ENCODE data around the gene TFCP2.
"Not testable (repeated sequence)": the region's sequence is repeated elsewhere in the genome, so short reads cannot be mapped to it uniquely, and the experiment has no call there.

TFCP2 gene, protein sequence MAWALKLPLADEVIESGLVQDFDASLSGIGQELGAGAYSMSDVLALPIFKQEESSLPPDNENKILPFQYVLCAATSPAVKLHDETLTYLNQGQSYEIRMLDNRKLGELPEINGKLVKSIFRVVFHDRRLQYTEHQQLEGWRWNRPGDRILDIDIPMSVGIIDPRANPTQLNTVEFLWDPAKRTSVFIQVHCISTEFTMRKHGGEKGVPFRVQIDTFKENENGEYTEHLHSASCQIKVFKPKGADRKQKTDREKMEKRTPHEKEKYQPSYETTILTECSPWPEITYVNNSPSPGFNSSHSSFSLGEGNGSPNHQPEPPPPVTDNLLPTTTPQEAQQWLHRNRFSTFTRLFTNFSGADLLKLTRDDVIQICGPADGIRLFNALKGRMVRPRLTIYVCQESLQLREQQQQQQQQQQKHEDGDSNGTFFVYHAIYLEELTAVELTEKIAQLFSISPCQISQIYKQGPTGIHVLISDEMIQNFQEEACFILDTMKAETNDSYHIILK

DNA sequence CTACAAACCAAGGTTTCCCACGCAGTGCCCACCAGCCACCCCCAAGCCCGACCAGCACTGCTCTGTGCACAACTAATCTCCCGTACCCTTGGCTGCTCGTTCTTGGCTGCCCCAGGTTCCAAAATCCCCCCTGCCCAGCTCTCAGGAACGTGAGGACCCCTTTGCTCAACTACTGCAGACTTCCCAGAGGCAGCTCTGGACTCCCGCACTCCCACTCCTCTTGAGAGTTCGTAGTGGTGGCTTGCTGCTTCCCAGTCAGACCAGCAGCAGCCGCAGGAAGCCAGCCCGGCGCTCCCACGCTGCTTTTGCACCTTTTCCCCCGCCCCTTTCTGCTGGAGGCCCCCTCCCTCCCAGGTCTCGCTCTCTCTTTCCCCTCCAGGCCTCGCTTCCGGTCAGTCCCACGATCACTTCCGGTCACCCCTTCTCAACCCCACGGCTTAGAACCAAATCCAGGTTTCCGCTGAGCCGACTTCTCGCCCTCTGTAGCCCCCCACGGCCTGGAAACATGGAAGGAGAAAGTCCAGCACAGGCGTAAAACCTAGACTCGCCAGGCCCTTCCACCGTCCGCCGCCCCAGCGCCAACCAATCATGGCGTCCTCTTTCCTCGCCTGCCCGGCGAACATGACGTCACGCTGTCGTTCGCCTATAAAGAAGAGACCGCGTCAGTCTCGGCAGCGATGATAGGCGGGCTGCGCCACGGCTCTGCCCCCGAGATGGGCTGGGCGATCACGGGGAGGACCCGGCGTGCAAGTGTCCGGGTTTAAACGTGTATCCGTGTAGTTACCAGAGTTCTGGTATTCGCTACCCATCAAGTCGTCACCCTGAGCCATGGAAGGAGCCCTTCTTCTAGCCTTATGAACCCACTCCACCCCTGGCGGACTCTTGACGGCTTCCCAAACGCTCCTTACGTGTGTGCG, at the start of gene TFCP2:
Gene TFCP2, minus strand, starts transcription at position 621 of the 917 bp plus-strand sequence. CDS start 713 bp downstream, outside the sequence.
- peak; percentile 88 for DNase-seq (ENCODE audit: extremely low read depth, low read depth)
- TF ChIP-seq, protein P1, sequence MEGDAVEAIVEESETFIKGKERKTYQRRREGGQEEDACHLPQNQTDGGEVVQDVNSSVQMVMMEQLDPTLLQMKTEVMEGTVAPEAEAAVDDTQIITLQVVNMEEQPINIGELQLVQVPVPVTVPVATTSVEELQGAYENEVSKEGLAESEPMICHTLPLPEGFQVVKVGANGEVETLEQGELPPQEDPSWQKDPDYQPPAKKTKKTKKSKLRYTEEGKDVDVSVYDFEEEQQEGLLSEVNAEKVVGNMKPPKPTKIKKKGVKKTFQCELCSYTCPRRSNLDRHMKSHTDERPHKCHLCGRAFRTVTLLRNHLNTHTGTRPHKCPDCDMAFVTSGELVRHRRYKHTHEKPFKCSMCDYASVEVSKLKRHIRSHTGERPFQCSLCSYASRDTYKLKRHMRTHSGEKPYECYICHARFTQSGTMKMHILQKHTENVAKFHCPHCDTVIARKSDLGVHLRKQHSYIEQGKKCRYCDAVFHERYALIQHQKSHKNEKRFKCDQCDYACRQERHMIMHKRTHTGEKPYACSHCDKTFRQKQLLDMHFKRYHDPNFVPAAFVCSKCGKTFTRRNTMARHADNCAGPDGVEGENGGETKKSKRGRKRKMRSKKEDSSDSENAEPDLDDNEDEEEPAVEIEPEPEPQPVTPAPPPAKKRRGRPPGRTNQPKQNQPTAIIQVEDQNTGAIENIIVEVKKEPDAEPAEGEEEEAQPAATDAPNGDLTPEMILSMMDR (IDR thresholded peaks at IDR 0.05; ENCODE audit: low read depth, low read length), result no peak

DNA sequence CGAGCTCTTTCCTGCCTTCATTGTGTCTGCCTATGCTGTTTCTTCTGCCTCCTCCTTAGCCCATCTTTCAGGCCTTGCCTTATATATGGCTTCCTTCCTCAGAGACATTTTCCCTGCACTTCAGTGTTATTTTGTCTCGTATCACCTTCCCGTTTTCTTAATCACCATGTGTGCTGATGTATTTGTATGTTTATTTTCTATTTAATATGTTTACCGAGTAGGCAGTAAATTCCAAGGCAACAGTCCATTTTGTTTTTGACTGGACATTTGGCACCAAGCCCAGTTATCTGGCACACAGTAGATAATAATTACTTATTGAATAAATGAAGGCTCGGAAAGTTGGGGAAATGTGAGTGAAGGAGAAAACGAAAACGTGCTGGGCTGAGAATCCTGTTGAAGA, 49.5 kb upstream of the TFCP2 start:
- no peak for DNase-seq (ENCODE audit: extremely low read depth, low read depth)
- TF ChIP-seq, protein P1 (IDR thresholded peaks at IDR 0.05; ENCODE audit: low read depth, low read length), result no peak

DNA sequence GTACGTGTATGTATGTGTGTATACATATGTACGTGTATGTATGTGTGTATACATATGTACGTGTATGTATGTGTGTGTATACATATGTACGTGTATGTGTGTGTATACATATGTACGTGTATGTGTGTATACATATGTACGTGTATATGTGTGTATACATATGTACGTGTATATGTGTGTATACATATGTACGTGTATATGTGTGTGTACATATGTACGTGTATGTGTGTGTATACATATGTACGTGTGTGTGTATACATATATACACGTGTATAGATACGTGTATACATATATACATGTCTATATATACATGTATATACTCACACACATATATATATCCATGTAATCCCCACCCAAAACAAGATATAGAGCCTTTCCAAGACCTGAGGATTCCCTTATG, 46.9 kb upstream of the TFCP2 start:
- DNase-seq (ENCODE audit: extremely low read depth, low read depth), result not testable (repeated sequence)

DNA sequence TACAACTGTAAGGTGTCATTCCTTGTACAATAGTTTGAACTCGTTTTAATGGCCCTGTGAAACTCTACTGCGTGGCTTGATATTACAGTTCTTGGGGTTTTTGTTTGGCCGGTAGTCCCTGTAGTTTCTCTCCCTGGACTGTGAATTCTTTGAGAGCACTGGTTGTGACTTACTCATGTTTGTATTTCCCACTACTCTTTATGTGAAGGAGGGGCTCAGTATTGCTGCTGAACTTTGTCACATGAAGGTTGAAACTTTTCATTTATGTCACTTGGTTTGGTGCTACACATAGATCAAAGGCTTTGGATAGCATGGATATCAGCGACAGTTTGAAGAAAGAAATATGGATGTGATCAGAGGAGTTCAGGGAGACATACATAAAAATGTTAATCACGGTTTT, 46.4 kb upstream of the TFCP2 start:
- TF ChIP-seq, protein P1 (IDR thresholded peaks at IDR 0.05; ENCODE audit: low read depth, low read length), result no peak
- DNase-seq (ENCODE audit: extremely low read depth, low read depth), result no peak

DNA sequence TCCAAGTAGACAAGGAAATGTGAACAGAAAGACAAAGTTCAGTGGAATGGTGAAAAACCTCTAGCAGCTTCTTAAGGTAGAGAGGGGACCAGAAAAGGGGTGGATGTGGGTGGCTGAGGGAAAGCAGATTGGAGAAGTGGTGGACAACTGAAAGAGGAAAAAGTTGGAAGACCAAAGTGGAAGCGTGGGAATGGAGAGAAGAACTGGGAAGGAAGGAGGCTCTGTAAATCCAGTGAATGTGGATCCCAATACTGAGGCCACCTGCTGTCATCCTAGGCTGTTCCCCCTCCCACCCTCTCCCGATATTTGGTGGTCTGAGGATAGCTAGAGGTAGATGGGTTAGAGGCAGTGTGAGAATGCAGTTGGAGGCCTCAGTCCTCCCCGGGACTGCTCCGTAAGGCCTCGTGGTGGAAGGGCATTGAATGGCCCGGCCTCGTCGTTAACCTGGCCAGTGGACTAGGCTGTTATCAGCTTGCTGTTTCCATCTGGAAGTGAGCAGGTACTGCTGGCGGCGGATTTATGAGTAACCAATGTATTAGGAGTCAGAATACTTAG, 45.7 kb upstream of the TFCP2 start:
- DNase-seq (ENCODE audit: extremely low read depth, low read depth), result no peak
- TF ChIP-seq, protein P1 (IDR thresholded peaks at IDR 0.05; ENCODE audit: low read depth, low read length), result no peak

DNA sequence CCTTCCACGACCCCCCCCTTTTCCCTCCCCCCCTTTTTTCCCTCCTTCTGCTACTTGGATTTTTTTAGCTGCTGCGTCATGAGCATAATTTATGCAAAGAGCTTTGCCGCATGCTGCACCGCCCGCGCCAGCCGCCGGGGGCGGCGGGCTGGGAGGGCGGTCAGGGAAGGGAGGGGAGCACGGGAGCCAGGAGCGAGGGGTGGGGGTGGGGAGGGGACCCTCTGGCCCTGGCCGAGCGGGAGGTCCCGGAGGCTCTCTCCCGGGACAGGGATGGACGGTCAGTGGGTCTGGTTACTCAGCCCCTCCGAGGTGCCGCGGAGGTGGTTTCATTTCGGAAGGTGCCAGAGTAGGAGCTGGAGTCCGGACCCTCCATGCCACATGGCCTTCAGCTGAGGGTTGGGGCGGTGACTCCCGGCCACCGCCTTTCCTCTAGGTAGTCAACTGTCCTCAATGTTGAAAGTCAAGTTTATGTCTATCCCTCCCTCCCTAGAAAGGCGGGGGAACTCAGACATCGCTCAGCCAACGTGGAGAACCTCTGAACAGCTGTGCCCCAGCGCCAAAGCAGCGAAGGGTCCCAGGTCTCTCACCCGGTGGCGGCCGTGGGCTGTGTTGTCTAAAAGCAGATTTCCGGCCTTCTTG, 45.2 kb upstream of the TFCP2 start, which contains the start of gene POU6F1:
Gene POU6F1, minus strand, starts transcription at position 95 of the 639 bp plus-strand sequence. CDS start 11,226 bp downstream, outside the sequence.
- TF ChIP-seq, protein P1 (IDR thresholded peaks at IDR 0.05; ENCODE audit: low read depth, low read length), result peak; percentile 40
- peak; percentile 56 for DNase-seq (ENCODE audit: extremely low read depth, low read depth)

All from AG09319 (cell line).